G401.6 (cell line): ENCODE results near the gene VAPB.
A peak's percentile ranks its signal among the peaks of the same experiment; 100 is the strongest.
"Not testable (repeated sequence)": the region's sequence is repeated elsewhere in the genome, so short reads cannot be mapped to it uniquely, and the experiment has no call there.

Source experiments
- FAIRE-seq: peaks from 2 replicates; lab custom pipeline; 2012; peaks lifted over from hg19 to GRCh38; lab: Jason Lieb, UNC

Gene VAPB, protein sequence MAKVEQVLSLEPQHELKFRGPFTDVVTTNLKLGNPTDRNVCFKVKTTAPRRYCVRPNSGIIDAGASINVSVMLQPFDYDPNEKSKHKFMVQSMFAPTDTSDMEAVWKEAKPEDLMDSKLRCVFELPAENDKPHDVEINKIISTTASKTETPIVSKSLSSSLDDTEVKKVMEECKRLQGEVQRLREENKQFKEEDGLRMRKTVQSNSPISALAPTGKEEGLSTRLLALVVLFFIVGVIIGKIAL

DNA sequence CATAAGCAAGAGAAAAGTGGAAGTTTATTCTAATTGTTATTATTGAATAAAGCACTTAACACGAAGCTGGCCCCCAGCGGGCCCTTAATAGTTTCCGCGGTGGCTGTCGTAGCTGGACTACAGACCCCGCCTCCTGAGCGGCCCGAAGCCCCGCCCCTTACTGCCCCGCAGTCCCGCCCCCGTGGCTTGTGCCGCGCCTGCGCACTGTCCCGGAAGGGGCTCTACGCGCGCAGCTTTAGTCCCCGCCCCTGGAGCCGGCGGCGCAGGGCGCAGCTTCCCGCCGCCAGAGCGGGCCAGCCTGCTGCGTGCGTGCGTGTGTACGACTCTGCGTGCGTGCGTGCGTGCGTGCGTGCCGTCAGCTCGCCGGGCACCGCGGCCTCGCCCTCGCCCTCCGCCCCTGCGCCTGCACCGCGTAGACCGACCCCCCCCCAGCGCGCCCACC is at the start of gene VAPB:
VAPB (plus strand) TSS at position 348 of the 442 bp plus-strand sequence. CDS start 231 bp downstream, outside the sequence.
- peak; percentile 13 for FAIRE-seq

DNA sequence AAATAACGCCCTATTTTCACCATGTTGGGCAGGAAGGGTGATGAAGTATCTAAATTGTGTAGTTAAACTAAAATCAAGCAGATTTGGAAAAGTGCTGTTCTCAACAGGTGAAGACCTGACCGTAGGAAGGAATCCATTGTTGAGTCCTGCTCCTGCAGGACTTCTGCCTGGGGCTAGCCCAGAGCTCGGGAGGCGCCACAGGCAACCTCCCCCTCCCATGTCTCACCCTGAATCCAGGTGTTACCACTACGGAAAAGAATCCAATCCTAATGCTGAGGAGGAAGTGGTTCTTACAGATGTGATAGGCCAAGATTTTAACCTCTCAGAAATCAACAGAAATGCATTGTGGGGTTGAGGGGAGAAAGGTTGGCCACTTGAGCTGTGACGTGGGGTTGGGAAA is 49.3 kb upstream of the VAPB start:
- no peak for FAIRE-seq

GRCh38 chr20:58340151-58340550 is 48.9 kb upstream of the VAPB start:
- FAIRE-seq, result no peak

GRCh38 chr20:58340853-58341252 is 48.2 kb upstream of the VAPB start:
- no peak for FAIRE-seq

DNA sequence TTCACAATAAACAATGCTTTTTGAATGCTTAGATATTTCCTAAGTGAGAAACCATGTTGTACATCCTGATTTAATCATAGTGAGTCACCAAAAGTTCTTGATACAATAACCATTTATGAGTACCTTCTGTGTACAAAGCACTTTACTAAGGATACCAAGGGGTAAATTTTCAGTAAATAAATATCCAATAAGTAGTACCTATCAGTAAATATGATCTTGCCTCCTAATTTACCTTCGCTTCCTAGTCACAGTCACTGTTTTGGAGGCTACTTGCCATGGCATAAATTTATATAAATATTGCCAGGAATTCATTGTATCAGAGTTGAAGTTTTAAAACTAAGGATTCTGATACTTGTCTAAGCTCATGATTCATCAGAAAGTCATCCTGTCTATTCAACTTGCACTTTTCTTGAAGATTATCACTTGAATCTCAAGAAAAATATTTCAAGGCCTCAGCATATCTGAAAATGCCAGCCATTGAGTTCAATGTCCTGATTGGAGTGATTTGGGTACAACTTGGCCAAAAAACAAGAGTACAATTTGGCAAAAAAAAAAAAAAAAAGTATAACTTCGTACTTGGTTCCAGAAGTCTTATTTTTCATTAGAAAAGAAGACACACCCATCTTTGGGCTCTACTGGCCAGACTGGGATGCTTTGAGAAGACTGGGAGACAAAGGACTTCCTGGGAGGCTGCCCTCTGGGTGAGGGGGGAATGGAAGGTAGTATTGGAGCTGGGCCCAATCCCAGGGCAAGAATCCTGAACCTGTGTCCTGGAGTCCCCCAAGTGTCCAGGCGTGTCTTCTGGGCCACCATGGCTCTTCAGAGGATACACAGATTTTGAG is 46.7 kb upstream of the VAPB start:
- FAIRE-seq, result no peak

- no peak for FAIRE-seq
Observed at GRCh38 chr20:58344741-58345140, 44.3 kb upstream of the VAPB start.

DNA sequence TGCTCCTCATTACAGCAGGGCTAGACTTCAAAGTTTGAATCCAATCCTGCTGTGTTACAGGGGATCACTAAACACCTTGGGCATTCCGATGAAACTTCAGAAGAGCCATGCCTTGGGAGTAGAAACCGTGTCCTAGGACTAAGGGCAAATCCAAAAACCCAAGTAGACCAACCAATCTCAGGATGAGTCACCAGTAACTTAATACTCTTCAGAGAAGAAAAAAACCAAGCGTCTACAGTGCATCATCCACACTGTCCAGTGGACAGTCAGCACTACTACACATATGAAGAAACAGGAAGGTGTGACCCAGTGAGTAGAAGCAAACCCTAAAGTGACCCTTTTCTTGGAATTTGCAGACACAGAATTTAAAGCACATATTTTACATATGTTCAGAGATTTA is 39.5 kb upstream of the VAPB start:
- no peak for FAIRE-seq

DNA sequence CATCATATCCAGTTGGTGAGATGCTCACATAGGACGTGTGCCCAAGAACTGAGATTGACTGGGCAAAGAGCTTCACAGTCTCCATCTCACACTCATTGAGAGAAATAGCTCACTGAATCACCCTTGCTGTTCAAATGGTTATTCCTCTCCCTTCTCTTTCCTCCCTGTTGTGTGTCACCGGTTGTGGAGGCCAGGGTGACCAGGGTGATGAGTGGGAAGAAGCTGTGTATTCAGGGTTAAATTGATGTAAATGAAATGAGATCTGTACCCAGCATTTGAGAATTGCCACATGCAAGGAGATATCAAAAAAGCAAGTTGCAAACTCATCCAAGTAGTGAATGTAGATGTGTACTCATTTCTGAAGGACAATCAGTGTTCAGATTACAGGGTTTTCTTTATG is 36.6 kb upstream of the VAPB start:
- no peak for FAIRE-seq

GRCh38 chr20:58359441-58359840 is 29.6 kb upstream of the VAPB start:
- FAIRE-seq, result no peak

DNA sequence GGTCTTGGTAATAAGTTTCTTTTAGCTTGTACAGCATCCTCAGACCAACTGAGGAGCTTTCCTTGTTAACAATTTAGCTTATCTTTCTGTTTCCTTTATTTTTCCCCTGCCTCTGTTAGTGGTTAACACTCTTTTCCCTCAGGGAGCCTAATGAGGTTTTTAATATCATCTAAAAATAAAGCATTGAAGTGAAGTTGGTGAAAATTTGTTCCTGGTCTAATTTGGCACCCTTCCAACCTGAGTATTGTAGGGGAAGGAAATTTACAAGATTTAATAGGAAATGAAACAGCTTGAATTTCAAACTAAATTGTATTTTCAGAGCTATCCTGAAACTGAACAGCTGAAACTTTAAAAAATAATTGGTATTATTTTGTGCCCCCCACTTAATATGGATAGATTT is 28.1 kb upstream of the VAPB start:
- FAIRE-seq, result no peak

GRCh38 chr20:58361481-58362205 is 27.4 kb upstream of the VAPB start:
- no peak for FAIRE-seq

- no peak for FAIRE-seq
Observed at GRCh38 chr20:58362206-58362516, 26.9 kb upstream of the VAPB start.

DNA sequence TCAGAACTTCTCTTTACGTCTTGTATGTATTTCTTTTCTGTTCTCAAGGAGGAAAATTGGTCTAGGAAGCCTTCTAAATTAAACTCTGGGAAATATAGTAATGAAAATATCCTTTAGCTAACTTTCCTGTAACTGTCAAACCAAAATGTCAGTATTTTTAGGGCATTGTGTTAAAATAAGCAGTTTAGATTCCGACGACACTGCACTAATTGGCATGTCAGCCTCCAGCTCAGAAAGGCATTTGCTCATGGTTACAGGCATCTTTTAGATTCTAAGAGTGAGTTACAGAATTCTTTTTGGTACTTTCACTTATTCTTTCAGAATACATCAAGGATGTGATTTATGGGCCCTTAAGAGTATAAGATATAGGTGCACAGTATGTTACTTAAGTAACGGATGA is 26.1 kb upstream of the VAPB start:
- FAIRE-seq, result no peak

- no peak for FAIRE-seq
Observed at GRCh38 chr20:58366866-58367265, 22.2 kb upstream of the VAPB start.

DNA sequence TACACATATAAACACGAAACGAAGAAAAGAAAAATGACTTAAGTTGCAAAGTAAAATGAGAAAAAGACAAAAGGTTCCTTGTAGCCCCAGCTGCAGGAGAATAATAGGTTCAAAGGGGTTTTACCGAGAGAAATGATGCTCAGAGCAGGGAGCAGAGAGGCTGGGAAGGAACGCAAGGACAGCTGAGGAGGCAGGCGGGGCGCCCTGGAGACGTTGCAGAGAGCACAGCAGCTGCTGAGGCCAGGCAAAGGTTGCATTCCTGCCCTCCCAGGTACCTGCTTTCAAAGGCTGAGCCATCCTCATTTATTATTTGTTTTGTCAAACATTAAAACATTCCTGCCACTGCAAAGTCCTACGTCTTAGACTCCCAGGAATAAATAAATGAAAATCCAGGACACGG is 16.2 kb upstream of the VAPB start:
- FAIRE-seq, result no peak

GRCh38 chr20:58373296-58373695 is 15.7 kb upstream of the VAPB start:
- not testable (repeated sequence) for FAIRE-seq

- FAIRE-seq, result no peak
Observed at GRCh38 chr20:58374027-58374850, 14.8 kb upstream of the VAPB start.

DNA sequence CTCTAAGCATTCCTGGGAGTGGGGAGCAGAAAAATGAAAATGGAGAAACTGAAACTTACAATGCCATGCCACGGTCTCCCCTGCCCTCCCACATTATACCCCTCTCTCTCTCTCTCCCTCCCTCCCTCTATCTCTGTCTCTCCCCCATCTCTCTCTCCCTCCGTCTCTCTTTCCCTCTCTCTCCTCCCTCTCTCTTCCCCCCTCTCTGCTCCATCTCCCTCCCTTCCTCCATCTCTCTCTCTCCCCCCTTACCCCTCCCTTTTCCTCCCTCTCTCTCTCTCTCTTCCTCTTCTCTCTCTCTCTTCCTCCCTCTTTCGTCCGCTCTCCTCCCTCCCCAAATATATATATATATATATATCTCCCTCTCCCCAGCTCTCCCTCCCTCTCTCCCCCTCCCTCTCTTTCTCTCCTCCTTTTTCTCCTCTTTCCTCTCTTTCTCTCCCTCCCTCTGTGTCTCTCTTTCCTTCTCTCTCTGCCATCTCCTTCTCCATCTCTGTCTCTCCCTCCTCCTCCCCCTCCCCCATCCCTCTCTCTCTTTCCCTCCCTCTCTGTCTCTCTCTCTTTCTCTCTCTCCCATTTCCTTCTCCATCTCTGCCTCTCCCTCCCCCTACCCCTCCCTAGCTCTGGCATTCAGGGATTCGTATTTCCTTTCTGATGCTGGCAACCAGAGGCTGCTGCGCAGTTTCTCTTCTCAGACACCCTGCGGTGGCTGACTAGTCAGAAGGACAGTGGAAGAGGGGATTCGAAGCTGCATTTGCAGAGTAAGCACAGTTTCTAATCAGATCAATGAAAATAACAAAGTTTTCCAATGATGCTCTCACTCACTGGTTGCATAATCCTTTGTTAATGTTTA is 13.9 kb upstream of the VAPB start:
- no peak for FAIRE-seq

- FAIRE-seq, result no peak
Observed at GRCh38 chr20:58375759-58376352, 13.2 kb upstream of the VAPB start.

- no peak for FAIRE-seq
Observed at GRCh38 chr20:58377017-58377416, 12.0 kb upstream of the VAPB start.
